Activated T-helper 17 cell treated with anti-CD3 and anti-CD28 coated beads, Interleukin-2, amount 50 U/mL, for 72 hours (primary cell): ENCODE results near the gene FAM83F. TPM values are rescaled to one million over a fixed set of nuclear protein-coding genes. Genes with fewer than 3 reads are reported as not detected.
A peak's percentile ranks its signal among the peaks of the same experiment; 100 is the strongest.
"Not testable (repeated sequence)": the region's sequence is repeated elsewhere in the genome, so short reads cannot be mapped to it uniquely, and the experiment has no call there.

ENCODE experiments used
- ATAC-seq: fragments of 150-1000 bp; cut with Tn5 transposase; replicated peaks from 2 replicates; pipeline ENCODE4 v1.10.0; 2021; ENCODE audit warnings: mild to moderate bottlenecking, moderate library complexity
- H3K27ac Mint-ChIP-seq: one replicate; pipeline ENCODE4 v1.8.0; 2022; ENCODE audit warnings: mixed read lengths
- H3K27me3 Mint-ChIP-seq: one replicate; pipeline ENCODE4 v1.8.0; 2022; ENCODE audit warnings: mixed read lengths
- H3K36me3 Mint-ChIP-seq: one replicate; pipeline ENCODE4 v1.8.0; 2022; ENCODE audit warnings: low read depth, mild to moderate bottlenecking, mixed read lengths
- H3K4me1 Mint-ChIP-seq: one replicate; pipeline ENCODE4 v1.8.0; 2022; ENCODE audit warnings: mixed read lengths
- H3K4me3 Mint-ChIP-seq: one replicate; pipeline ENCODE4 v1.8.0; 2022; ENCODE audit warnings: mild to moderate bottlenecking, mixed read lengths
- H3K9me3 Mint-ChIP-seq: one replicate; pipeline ENCODE4 v1.8.0; 2022; ENCODE audit warnings: mixed read lengths
- total RNA-seq, 2 donors: library from RNA; stranded (reverse); gene quantifications; one replicate each; pipeline ENCODE4 v1.2.3, GENCODE V29; 2022

Gene FAM83F
- total RNA-seq, 2 donors from 2014 or later, result 0.37 to 1.3 TPM

- H3K27me3 Mint-ChIP-seq, H3K4me3 Mint-ChIP-seq, H3K36me3 Mint-ChIP-seq, H3K27ac Mint-ChIP-seq, H3K4me1 Mint-ChIP-seq, H3K9me3 Mint-ChIP-seq: not testable (repeated sequence)
- peak; percentile 10 for ATAC-seq
Observed at GRCh38 chr22:40025062-40025379, 30.3 kb downstream of the FAM83F start.

- Mint-ChIP-seq H3K9me3 (no peaks in the 10 kb centered on the region), H3K4me1 (no peaks in the 10 kb centered on the region), H3K27ac (no peak overlapping the region), H3K36me3 (no peaks in the 10 kb centered on the region), H3K4me3 (no peak overlapping the region), H3K27me3 (no peaks in the 10 kb centered on the region)
- ATAC-seq, result no peak
Observed at GRCh38 chr22:40025856-40026255, 31.1 kb downstream of the FAM83F start.

- no peak overlapping the region for H3K27ac Mint-ChIP-seq
- no peaks in the 10 kb centered on the region for H3K36me3 Mint-ChIP-seq
- no peak overlapping the region for H3K4me3 Mint-ChIP-seq
- no peaks in the 10 kb centered on the region for H3K27me3 Mint-ChIP-seq
- ATAC-seq, result no peak
- no peaks in the 10 kb centered on the region for H3K9me3 Mint-ChIP-seq
- H3K4me1 Mint-ChIP-seq, result no peaks in the 10 kb centered on the region
Observed at GRCh38 chr22:40026641-40027040, 31.9 kb downstream of the FAM83F start.

GRCh38 chr22:40027191-40028097 lies 32.7 kb downstream of the FAM83F start:
- no peak overlapping the region for H3K4me3 Mint-ChIP-seq
- H3K4me1 Mint-ChIP-seq, result no peaks in the 10 kb centered on the region
- no peaks in the 10 kb centered on the region for H3K36me3 Mint-ChIP-seq
- no peak overlapping the region for H3K27ac Mint-ChIP-seq
- ATAC-seq, result no peak
- no peaks in the 10 kb centered on the region for H3K27me3 Mint-ChIP-seq
- no peaks in the 10 kb centered on the region for H3K9me3 Mint-ChIP-seq

GRCh38 chr22:40028098-40028425 lies 33.3 kb downstream of the FAM83F start:
- no peaks in the 10 kb centered on the region for H3K4me1 Mint-ChIP-seq
- no peaks in the 10 kb centered on the region for H3K36me3 Mint-ChIP-seq
- H3K9me3 Mint-ChIP-seq, result no peaks in the 10 kb centered on the region
- ATAC-seq, result no peak
- no peak overlapping the region for H3K27ac Mint-ChIP-seq
- no peaks in the 10 kb centered on the region for H3K27me3 Mint-ChIP-seq
- H3K4me3 Mint-ChIP-seq, result no peak overlapping the region

- no peak for ATAC-seq
- Mint-ChIP-seq H3K4me3 (no peak overlapping the region), H3K9me3 (no peaks in the 10 kb centered on the region), H3K27ac (no peak overlapping the region), H3K27me3 (no peaks in the 10 kb centered on the region), H3K36me3 (no peaks in the 10 kb centered on the region), H3K4me1 (no peaks in the 10 kb centered on the region)
Observed at GRCh38 chr22:40029189-40029890, 34.6 kb downstream of the FAM83F start.

- no peak overlapping the region for H3K4me3 Mint-ChIP-seq
- no peaks in the 10 kb centered on the region for H3K27me3 Mint-ChIP-seq
- no peaks in the 10 kb centered on the region for H3K36me3 Mint-ChIP-seq
- ATAC-seq, result no peak
- no peaks in the 10 kb centered on the region for H3K4me1 Mint-ChIP-seq
- no peak overlapping the region for H3K27ac Mint-ChIP-seq
- H3K9me3 Mint-ChIP-seq, result no peaks in the 10 kb centered on the region
Observed at GRCh38 chr22:40030026-40030757, 35.4 kb downstream of the FAM83F start.

- no peaks in the 10 kb centered on the region for H3K27me3 Mint-ChIP-seq
- no peak for ATAC-seq
- H3K9me3 Mint-ChIP-seq, result no peaks in the 10 kb centered on the region
- no peak overlapping the region for H3K4me3 Mint-ChIP-seq
- no peaks in the 10 kb centered on the region for H3K4me1 Mint-ChIP-seq
- H3K36me3 Mint-ChIP-seq, result no peaks in the 10 kb centered on the region
- H3K27ac Mint-ChIP-seq, result no peak overlapping the region
Observed at GRCh38 chr22:40030758-40031095, 36.0 kb downstream of the FAM83F start.

GRCh38 chr22:40031766-40032470 lies 37.2 kb downstream of the FAM83F start:
- ATAC-seq, result no peak
- no peak overlapping the region for H3K27ac Mint-ChIP-seq
- H3K27me3 Mint-ChIP-seq, result peaks cover 2% of the 10 kb centered on the region
- no peaks in the 10 kb centered on the region for H3K9me3 Mint-ChIP-seq
- H3K4me3 Mint-ChIP-seq, result no peak overlapping the region
- no peaks in the 10 kb centered on the region for H3K4me1 Mint-ChIP-seq
- no peaks in the 10 kb centered on the region for H3K36me3 Mint-ChIP-seq

- peaks cover 2% of the 10 kb centered on the region for H3K27me3 Mint-ChIP-seq
- no peaks in the 10 kb centered on the region for H3K4me1 Mint-ChIP-seq
- no peaks in the 10 kb centered on the region for H3K9me3 Mint-ChIP-seq
- no peak overlapping the region for H3K4me3 Mint-ChIP-seq
- H3K36me3 Mint-ChIP-seq, result no peaks in the 10 kb centered on the region
- ATAC-seq, result no peak
- H3K27ac Mint-ChIP-seq, result no peak overlapping the region
Observed at GRCh38 chr22:40033586-40034380, 39.0 kb downstream of the FAM83F start.

- no peaks in the 10 kb centered on the region for H3K4me1 Mint-ChIP-seq
- ATAC-seq, result no peak
- no peak overlapping the region for H3K4me3 Mint-ChIP-seq
- H3K9me3 Mint-ChIP-seq, result no peaks in the 10 kb centered on the region
- H3K27me3 Mint-ChIP-seq, result peaks cover 9% of the 10 kb centered on the region
- no peaks in the 10 kb centered on the region for H3K36me3 Mint-ChIP-seq
- no peak overlapping the region for H3K27ac Mint-ChIP-seq
Observed at GRCh38 chr22:40035351-40035750, 40.6 kb downstream of the FAM83F start.

GRCh38 chr22:40036126-40036525 lies 41.4 kb downstream of the FAM83F start:
- Mint-ChIP-seq H3K27me3 (peaks cover 9% of the 10 kb centered on the region), H3K9me3 (no peaks in the 10 kb centered on the region), H3K4me1 (no peaks in the 10 kb centered on the region), H3K4me3 (no peak overlapping the region), H3K27ac (no peak overlapping the region), H3K36me3 (no peaks in the 10 kb centered on the region)
- no peak for ATAC-seq

- no peak overlapping the region for H3K27ac Mint-ChIP-seq
- H3K27me3 Mint-ChIP-seq, result peaks cover 9% of the 10 kb centered on the region
- no peaks in the 10 kb centered on the region for H3K4me1 Mint-ChIP-seq
- no peak overlapping the region for H3K4me3 Mint-ChIP-seq
- ATAC-seq, result peak; percentile 83
- no peaks in the 10 kb centered on the region for H3K36me3 Mint-ChIP-seq
- H3K9me3 Mint-ChIP-seq, result no peaks in the 10 kb centered on the region
Observed at GRCh38 chr22:40036591-40037225, 42.0 kb downstream of the FAM83F start.
